GM23248 (cell line): ENCODE data around the gene TOMM40L. TPM values are rescaled to one million over a fixed set of nuclear protein-coding genes. Genes with fewer than 3 reads are reported as not detected.

Source experiments
- DNase-seq: peaks from one replicate; pipeline ENCODE4 v3.0.0-alpha.2; 2015
- H2AFZ ChIP-seq: fragments of 200-600 bp; sonication (generic); 2 replicates; pipeline ENCODE4 v1.6.1; 2016; ENCODE audit warnings: antibody characterized with exemption
- H3F3A ChIP-seq: fragments of 200-600 bp; sonication (generic); 2 replicates; pipeline ENCODE4 v1.6.1; 2016; ENCODE audit warnings: mild to moderate bottlenecking, antibody characterized with exemption, mixed run types; ENCODE audit not compliant: insufficient read depth
- H3K27ac ChIP-seq: fragments of 200-600 bp; sonication (generic); 2 replicates; pipeline ENCODE4 v1.5.1; 2016; ENCODE audit warnings: mild to moderate bottlenecking
- H3K27me3 ChIP-seq: fragments of 200-600 bp; sonication (generic); replicated peaks from 2 replicates; pipeline ENCODE4 v1.6.1; 2016; ENCODE audit warnings: mild to moderate bottlenecking; ENCODE audit not compliant: insufficient read depth
- H3K36me3 ChIP-seq: fragments of 200-600 bp; sonication (generic); 2 replicates; pipeline ENCODE4 v1.6.1; 2016; ENCODE audit warnings: low read depth, mild to moderate bottlenecking
- H3K4me1 ChIP-seq: fragments of 200-600 bp; sonication (generic); 2 replicates; pipeline ENCODE4 v1.6.1; 2016; ENCODE audit warnings: mild to moderate bottlenecking; ENCODE audit not compliant: insufficient read depth
- H3K4me2 ChIP-seq: fragments of 200-600 bp; sonication (generic); one replicate; pipeline ENCODE4 v1.6.1; 2016; ENCODE audit warnings: mild to moderate bottlenecking; ENCODE audit not compliant: unreplicated experiment
- H3K4me3 ChIP-seq: fragments of 200-600 bp; sonication (generic); 2 replicates; pipeline ENCODE4 v1.5.1; 2016; ENCODE audit warnings: mild to moderate bottlenecking
- H3K79me2 ChIP-seq: fragments of 200-600 bp; sonication (generic); 2 replicates; pipeline ENCODE4 v1.6.1; 2016; ENCODE audit warnings: mild to moderate bottlenecking; ENCODE audit not compliant: insufficient read depth
- H3K9ac ChIP-seq: fragments of 200-600 bp; sonication (generic); 2 replicates; pipeline ENCODE4 v1.6.1; 2016; ENCODE audit warnings: mild to moderate bottlenecking
- H3K9me2 ChIP-seq: fragments of 200-600 bp; sonication (generic); 2 replicates; pipeline ENCODE4 v1.6.1; 2016; ENCODE audit warnings: mixed run types, mild to moderate bottlenecking, moderate library complexity; ENCODE audit not compliant: insufficient read depth
- H3K9me3 ChIP-seq: fragments of 200-600 bp; sonication (generic); one replicate; pipeline ENCODE4 v1.6.1; 2017; ENCODE audit warnings: low read depth
- H4K20me1 ChIP-seq: fragments of 200-600 bp; sonication (generic); 2 replicates; pipeline ENCODE4 v1.6.0; 2016; ENCODE audit not compliant: insufficient read depth
- EZH2 ChIP-seq: fragments of 200-600 bp; sonication (generic); IDR thresholded peaks from 2 replicates; pipeline ENCODE4 v1.6.1; 2018; ENCODE audit warnings: antibody characterized with exemption, mild to moderate bottlenecking; ENCODE audit not compliant: insufficient read depth, poor library complexity, severe bottlenecking
- EZH2phosphoT487 ChIP-seq: fragments of 200-600 bp; sonication (generic); IDR thresholded peaks from 2 replicates; pipeline ENCODE4 v1.6.1; 2018; ENCODE audit warnings: antibody characterized with exemption, moderate library complexity, mild to moderate bottlenecking, low read depth; ENCODE audit not compliant: insufficient read depth
- WGBS, 2 experiments: methylation state at CpG; one replicate each; pipeline ENCODE4 v1.1.6; 2015 to 2017; ENCODE audit warnings: low lambda C conversion rate in 2 of 2, low coverage in 1 of 2; ENCODE audit errors: missing lambda C conversion rate in 2 of 2; 5-methylcytosine and 5-hydroxymethylcytosine counted together
- in situ Hi-C: fragments of 300-500 bp; cut with MboI; formaldehyde crosslinking; loops from 2 replicates; pipeline ENCODE4 v1.15.0; 2020
- polyA plus RNA-seq: library from polyadenylated mRNA; unstranded; fragments of >200 nt; fragmentation: Nextera tagmentation; extraction: Ambion mirVana; gene quantifications from 2 replicates; pipeline ENCODE4 v1.2.1, GENCODE V29; 2016
- total RNA-seq: library from RNA; depleted of rRNA; stranded (reverse); fragments of >200 nt; shearing (Covaris generic); gene quantifications from 2 replicates; pipeline ENCODE4 v1.2.3, GENCODE V29; 2014

The TOMM40L gene
- total and polyA plus RNA-seq, 2 experiments from 2014 or later = 5.7 to 6.5 TPM

- Histone ChIP-seq H3K36me3 (peaks cover 5% of the 10 kb centered on the region; the same call in 1 of the 2 replicates), H4K20me1 (no peaks in the 10 kb centered on the region), H3K27me3 (no peaks in the 10 kb centered on the region), H3K4me1 (peaks cover 36% of the 10 kb centered on the region), H3K4me2 (no peak overlapping the region), H3K79me2 (no peaks in the 10 kb centered on the region), H3K27ac (no peak overlapping the region), H3K9me2 (no peaks in the 10 kb centered on the region), H3K9ac (no peak overlapping the region), H3F3A (peaks cover 37% of the 10 kb centered on the region), H3K4me3 (no peak overlapping the region), H2AFZ (no peak overlapping the region), H3K9me3 (no peaks in the 10 kb centered on the region)
- in situ Hi-C loops = no loop called here
- TF ChIP-seq EZH2 = no peak
- no peak for TF ChIP-seq EZH2phosphoT487
- 85% methylated on average over 3 of the region's 3 CpGs for WGBS, 2 experiments
- DNase-seq = no peak
These were observed 38.5 kb upstream of the TOMM40L start for GRCh38 chr1:161187311-161187710.

- Histone ChIP-seq H3K4me3 (no peak overlapping the region), H3K9me2 (no peaks in the 10 kb centered on the region), H3K36me3 (peaks cover 6% of the 10 kb centered on the region; the same call in 1 of the 2 replicates), H3F3A (peaks cover 29% of the 10 kb centered on the region), H2AFZ (no peak overlapping the region), H3K79me2 (no peaks in the 10 kb centered on the region), H3K4me2 (no peak overlapping the region), H4K20me1 (no peaks in the 10 kb centered on the region), H3K9me3 (no peaks in the 10 kb centered on the region), H3K4me1 (peaks cover 28% of the 10 kb centered on the region), H3K27me3 (no peaks in the 10 kb centered on the region), H3K27ac (peak overlapping the region; percentile 95), H3K9ac (peak overlapping the region; percentile 45)
- in situ Hi-C loops = no loop called here
- TF ChIP-seq EZH2 = no peak
- TF ChIP-seq EZH2phosphoT487 = no peak
- no peak for DNase-seq
- 67 to 73% methylated on average over 6 of the region's 6 CpGs for WGBS, 2 experiments
These were observed 37.5 kb upstream of the TOMM40L start for GRCh38 chr1:161188381-161188780.

DNA sequence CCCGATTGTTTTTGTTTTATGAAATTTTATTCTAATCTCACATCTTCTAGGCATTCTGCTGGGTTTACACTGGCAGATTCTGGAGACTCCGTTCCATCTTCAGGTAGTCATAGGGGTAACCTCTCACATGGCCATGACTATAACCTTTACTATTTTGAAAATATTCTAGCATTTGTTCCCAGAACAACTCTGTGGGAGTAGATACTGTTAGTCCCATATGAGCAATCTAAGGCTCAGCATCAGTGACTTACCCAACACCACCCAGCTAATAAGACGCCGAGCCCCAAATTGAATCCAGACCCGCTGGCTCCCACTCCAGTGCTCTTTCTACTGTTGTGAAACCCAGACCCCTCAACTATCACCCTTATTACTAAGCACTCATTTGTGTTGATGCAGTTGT is 36.8 kb upstream of the TOMM40L start:
- peak overlapping the region; percentile 72 for H3K9ac ChIP-seq
- H4K20me1 ChIP-seq = no peaks in the 10 kb centered on the region
- H3K9me3 ChIP-seq = no peaks in the 10 kb centered on the region
- H3K4me2 ChIP-seq = peak overlapping the region; percentile 48
- no peaks in the 10 kb centered on the region for H3K79me2 ChIP-seq
- H2AFZ ChIP-seq = no peak overlapping the region
- H3K36me3 ChIP-seq = peaks cover 6% of the 10 kb centered on the region; the same call in 1 of the 2 replicates
- no peak for TF ChIP-seq EZH2phosphoT487
- no peak for TF ChIP-seq EZH2
- peak; percentile 96 for DNase-seq
- peak overlapping the region; percentile 28; the same call in 1 of the 2 replicates for H3K4me3 ChIP-seq
- peak overlapping the region; percentile 95 for H3K27ac ChIP-seq
- H3K9me2 ChIP-seq = no peaks in the 10 kb centered on the region
- peaks cover 29% of the 10 kb centered on the region for H3F3A ChIP-seq
- H3K27me3 ChIP-seq = no peaks in the 10 kb centered on the region
- WGBS, 2 experiments = 6 to 11% methylated on average over 5 of the region's 5 CpGs
- in situ Hi-C loops = no loop called here
- peaks cover 28% of the 10 kb centered on the region for H3K4me1 ChIP-seq

DNA sequence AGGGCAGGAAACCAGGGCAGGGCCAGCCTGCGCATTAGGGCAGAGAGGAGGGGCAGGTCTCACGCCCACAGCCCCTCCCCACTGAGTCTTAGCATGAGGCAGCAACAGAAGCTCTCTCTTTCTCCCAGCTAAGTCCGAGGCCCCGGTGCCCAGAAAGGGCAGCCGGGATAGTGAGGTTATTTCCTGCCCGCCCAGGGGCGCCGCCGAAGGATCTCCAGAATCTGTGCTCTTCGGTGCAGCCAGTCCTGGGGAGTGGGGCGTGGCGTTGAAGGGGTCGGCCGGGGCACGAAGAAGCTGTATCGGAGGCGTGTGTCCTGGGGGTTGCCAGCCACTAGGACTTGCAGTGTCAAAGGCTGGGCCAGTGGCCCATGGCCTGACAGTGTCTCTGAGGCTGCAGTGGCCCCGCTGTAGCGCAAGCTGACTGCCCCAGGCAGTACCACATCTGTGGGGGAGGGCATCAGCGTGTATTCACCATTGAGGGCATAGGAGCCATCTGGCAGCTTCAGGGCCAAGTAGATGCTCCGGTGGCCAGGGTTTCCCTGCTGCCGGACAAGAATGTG is 34.8 kb upstream of the TOMM40L start:
- no peak overlapping the region for H3K9ac ChIP-seq
- WGBS, 2 experiments = 84 to 91% methylated on average over 22 of the region's 22 CpGs
- H3F3A ChIP-seq = peaks cover 29% of the 10 kb centered on the region
- H3K9me3 ChIP-seq = no peaks in the 10 kb centered on the region
- DNase-seq = no peak
- H3K9me2 ChIP-seq = no peaks in the 10 kb centered on the region
- H3K27ac ChIP-seq = peak overlapping the region; percentile 95
- peaks cover 17% of the 10 kb centered on the region for H3K79me2 ChIP-seq
- H2AFZ ChIP-seq = no peak overlapping the region
- TF ChIP-seq EZH2phosphoT487 (no peak), EZH2 (no peak)
- H3K27me3 ChIP-seq = no peaks in the 10 kb centered on the region
- in situ Hi-C loops = no loop called here
- peaks cover 11% of the 10 kb centered on the region; the same call in 1 of the 2 replicates for H3K36me3 ChIP-seq
- no peak overlapping the region for H3K4me2 ChIP-seq
- H3K4me1 ChIP-seq = peaks cover 23% of the 10 kb centered on the region
- H4K20me1 ChIP-seq = no peaks in the 10 kb centered on the region
- H3K4me3 ChIP-seq = no peak overlapping the region

GRCh38 chr1:161191971-161192370 is 33.9 kb upstream of the TOMM40L start:
- in situ Hi-C loops = no loop called here
- Histone ChIP-seq H3K27ac (no peak overlapping the region), H3K4me2 (no peak overlapping the region), H2AFZ (no peak overlapping the region), H3K79me2 (peaks cover 27% of the 10 kb centered on the region), H3K27me3 (no peaks in the 10 kb centered on the region), H4K20me1 (no peaks in the 10 kb centered on the region), H3K36me3 (peaks cover 11% of the 10 kb centered on the region; the same call in 1 of the 2 replicates), H3F3A (peaks cover 35% of the 10 kb centered on the region), H3K9ac (no peak overlapping the region), H3K4me1 (peaks cover 32% of the 10 kb centered on the region), H3K9me3 (no peaks in the 10 kb centered on the region), H3K4me3 (no peak overlapping the region), H3K9me2 (no peaks in the 10 kb centered on the region)
- no peak for DNase-seq
- TF ChIP-seq EZH2 (no peak), EZH2phosphoT487 (no peak)
- WGBS, 2 experiments = 69 to 72% methylated on average over 8 of the region's 8 CpGs
